ENCODE data around the gene STOML3.

GRCh38 chr13:38993381-38993780 lies 2.8 kb upstream of the STOML3 start:
- TF ChIP-seq POLR2A (IDR thresholded peaks at IDR 0.05) = no peak
- TF ChIP-seq, protein P1, sequence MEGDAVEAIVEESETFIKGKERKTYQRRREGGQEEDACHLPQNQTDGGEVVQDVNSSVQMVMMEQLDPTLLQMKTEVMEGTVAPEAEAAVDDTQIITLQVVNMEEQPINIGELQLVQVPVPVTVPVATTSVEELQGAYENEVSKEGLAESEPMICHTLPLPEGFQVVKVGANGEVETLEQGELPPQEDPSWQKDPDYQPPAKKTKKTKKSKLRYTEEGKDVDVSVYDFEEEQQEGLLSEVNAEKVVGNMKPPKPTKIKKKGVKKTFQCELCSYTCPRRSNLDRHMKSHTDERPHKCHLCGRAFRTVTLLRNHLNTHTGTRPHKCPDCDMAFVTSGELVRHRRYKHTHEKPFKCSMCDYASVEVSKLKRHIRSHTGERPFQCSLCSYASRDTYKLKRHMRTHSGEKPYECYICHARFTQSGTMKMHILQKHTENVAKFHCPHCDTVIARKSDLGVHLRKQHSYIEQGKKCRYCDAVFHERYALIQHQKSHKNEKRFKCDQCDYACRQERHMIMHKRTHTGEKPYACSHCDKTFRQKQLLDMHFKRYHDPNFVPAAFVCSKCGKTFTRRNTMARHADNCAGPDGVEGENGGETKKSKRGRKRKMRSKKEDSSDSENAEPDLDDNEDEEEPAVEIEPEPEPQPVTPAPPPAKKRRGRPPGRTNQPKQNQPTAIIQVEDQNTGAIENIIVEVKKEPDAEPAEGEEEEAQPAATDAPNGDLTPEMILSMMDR (IDR thresholded peaks at IDR 0.05) = no peak

All from gastroesophageal sphincter (tissue), 3 donors.